ENCODE measurements around the gene CENPU. TPM values are rescaled to one million over a fixed set of nuclear protein-coding genes. Genes with fewer than 3 reads are reported as not detected.

CENPU gene
- total RNA-seq, 2 experiments from 2014 or later = 49.7 to 53.4 TPM

GRCh38 chr4:184674011-184674410, 59.9 kb downstream of the CENPU start:
- TF ChIP-seq, protein P1, sequence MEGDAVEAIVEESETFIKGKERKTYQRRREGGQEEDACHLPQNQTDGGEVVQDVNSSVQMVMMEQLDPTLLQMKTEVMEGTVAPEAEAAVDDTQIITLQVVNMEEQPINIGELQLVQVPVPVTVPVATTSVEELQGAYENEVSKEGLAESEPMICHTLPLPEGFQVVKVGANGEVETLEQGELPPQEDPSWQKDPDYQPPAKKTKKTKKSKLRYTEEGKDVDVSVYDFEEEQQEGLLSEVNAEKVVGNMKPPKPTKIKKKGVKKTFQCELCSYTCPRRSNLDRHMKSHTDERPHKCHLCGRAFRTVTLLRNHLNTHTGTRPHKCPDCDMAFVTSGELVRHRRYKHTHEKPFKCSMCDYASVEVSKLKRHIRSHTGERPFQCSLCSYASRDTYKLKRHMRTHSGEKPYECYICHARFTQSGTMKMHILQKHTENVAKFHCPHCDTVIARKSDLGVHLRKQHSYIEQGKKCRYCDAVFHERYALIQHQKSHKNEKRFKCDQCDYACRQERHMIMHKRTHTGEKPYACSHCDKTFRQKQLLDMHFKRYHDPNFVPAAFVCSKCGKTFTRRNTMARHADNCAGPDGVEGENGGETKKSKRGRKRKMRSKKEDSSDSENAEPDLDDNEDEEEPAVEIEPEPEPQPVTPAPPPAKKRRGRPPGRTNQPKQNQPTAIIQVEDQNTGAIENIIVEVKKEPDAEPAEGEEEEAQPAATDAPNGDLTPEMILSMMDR (IDR thresholded peaks at IDR 0.05) = no peak
- H3K36me3 Mint-ChIP-seq (ENCODE audit: low read depth) = peaks cover 26% of the 10 kb centered on the region
- H3K27ac Mint-ChIP-seq = no peak overlapping the region
- no peak for DNase-seq
- intact Hi-C loops (cut with micrococcal nuclease) = no loop called here
- ATAC-seq = no peak
- ChIA-PET CTCF (interaction anchor here (0.8 kb wide), 1 partner anchor 27 kb away, joined by 3 read pairs; no protein-coding TSS in a partner anchor), POLR2A (interaction anchor here (1.4 kb wide), 1 partner anchor 163 kb away, joined by 4 read pairs; no protein-coding TSS in a partner anchor)
- peaks cover 9% of the 10 kb centered on the region for H3K4me1 Mint-ChIP-seq (ENCODE audit: low read depth)
- no peaks in the 10 kb centered on the region for H3K9me3 Mint-ChIP-seq
- no peak overlapping the region for H3K4me3 Mint-ChIP-seq
- no peaks in the 10 kb centered on the region for H3K27me3 Mint-ChIP-seq

DNA sequence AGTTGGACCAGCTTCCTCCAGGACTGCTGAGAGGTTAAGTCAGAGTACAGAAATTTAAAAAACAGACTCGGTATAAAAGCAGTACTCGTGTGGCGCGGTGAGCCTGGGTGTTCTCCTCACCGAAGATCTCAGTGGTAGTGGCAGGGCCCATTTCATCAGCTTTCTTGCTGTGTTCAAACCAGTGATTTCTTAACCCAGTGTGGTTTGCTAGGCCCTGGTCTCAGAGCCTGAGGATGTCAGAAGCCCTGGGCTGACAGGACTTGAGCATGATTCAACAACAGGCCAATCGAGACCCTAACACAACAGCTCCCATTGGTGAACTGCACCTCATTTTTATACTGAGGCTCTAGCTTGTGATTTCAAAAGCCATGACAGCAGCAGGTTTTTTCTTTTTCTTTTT, 61.2 kb downstream of the CENPU start:
- Mint-ChIP-seq H3K27me3 (no peaks in the 10 kb centered on the region), H3K4me3 (no peak overlapping the region), H3K4me1 (ENCODE audit: low read depth) (peaks cover 22% of the 10 kb centered on the region), H3K36me3 (ENCODE audit: low read depth) (peaks cover 37% of the 10 kb centered on the region), H3K27ac (no peak overlapping the region), H3K9me3 (no peaks in the 10 kb centered on the region)
- DNase-seq = no peak
- POLR2A ChIA-PET = no interaction called here
- no peak for ATAC-seq
- TF ChIP-seq, protein P1 (IDR thresholded peaks at IDR 0.05) = no peak
- intact Hi-C loops (cut with micrococcal nuclease) = no loop called here
- CTCF ChIA-PET = interaction anchor here (1.6 kb wide), 1 partner anchor 409 kb away, joined by 4 read pairs; no protein-coding TSS in a partner anchor

GRCh38 chr4:184671101-184671500, 62.8 kb downstream of the CENPU start:
- no peaks in the 10 kb centered on the region for H3K9me3 Mint-ChIP-seq
- H3K4me3 Mint-ChIP-seq = no peak overlapping the region
- no peak overlapping the region for H3K27ac Mint-ChIP-seq
- peaks cover 47% of the 10 kb centered on the region for H3K36me3 Mint-ChIP-seq (ENCODE audit: low read depth)
- H3K27me3 Mint-ChIP-seq = no peaks in the 10 kb centered on the region
- ChIA-PET POLR2A (no interaction called here), CTCF (interaction anchor here (1.6 kb wide), 1 partner anchor 407 kb away, joined by 4 read pairs; no protein-coding TSS in a partner anchor)
- ATAC-seq (no peak), DNase-seq (no peak)
- intact Hi-C loops (cut with micrococcal nuclease) = no loop called here
- TF ChIP-seq, protein P1 (IDR thresholded peaks at IDR 0.05) = no peak
- H3K4me1 Mint-ChIP-seq (ENCODE audit: low read depth) = peaks cover 23% of the 10 kb centered on the region

GRCh38 chr4:184669251-184669650, 64.6 kb downstream of the CENPU start:
- Mint-ChIP-seq H3K4me3 (no peak overlapping the region), H3K27ac (peak overlapping the region; percentile 46), H3K9me3 (no peaks in the 10 kb centered on the region), H3K4me1 (ENCODE audit: low read depth) (peaks cover 23% of the 10 kb centered on the region), H3K36me3 (ENCODE audit: low read depth) (peaks cover 49% of the 10 kb centered on the region), H3K27me3 (no peaks in the 10 kb centered on the region)
- intact Hi-C loops (cut with micrococcal nuclease) = no loop called here
- ChIA-PET CTCF (interaction anchor here (1.8 to 1.9 kb wide), 2 partner anchors 9 to 405 kb away, joined by 6 read pairs; no protein-coding TSS in a partner anchor), POLR2A (interaction anchor here (1.2 to 2.0 kb wide), 3 partner anchors 10 to 61 kb away, joined by 3 to 4 read pairs (median 4); no protein-coding TSS in a partner anchor)
- no peak for ATAC-seq
- TF ChIP-seq, protein P1 (IDR thresholded peaks at IDR 0.05) = no peak
- no peak for DNase-seq

GRCh38 chr4:184668511-184669114, 65.3 kb downstream of the CENPU start:
- H3K9me3 Mint-ChIP-seq = no peaks in the 10 kb centered on the region
- peaks cover 23% of the 10 kb centered on the region for H3K4me1 Mint-ChIP-seq (ENCODE audit: low read depth)
- ChIA-PET POLR2A (interaction anchor here (0.6 to 2.0 kb wide), 7 partner anchors 10 to 65 kb away, joined by 3 to 8 read pairs (median 3); partner anchors contain the start of gene CENPU), CTCF (interaction anchor here (1.8 to 1.9 kb wide), 2 partner anchors 10 to 404 kb away, joined by 6 read pairs; no protein-coding TSS in a partner anchor)
- DNase-seq = peak; percentile 18
- no peaks in the 10 kb centered on the region for H3K27me3 Mint-ChIP-seq
- H3K27ac Mint-ChIP-seq = peak overlapping the region; percentile 79
- peaks cover 45% of the 10 kb centered on the region for H3K36me3 Mint-ChIP-seq (ENCODE audit: low read depth)
- intact Hi-C loops (cut with micrococcal nuclease) = no loop called here
- TF ChIP-seq, protein P1 (IDR thresholded peaks at IDR 0.05) = no peak
- H3K4me3 Mint-ChIP-seq = no peak overlapping the region
- ATAC-seq = peak; percentile 84

All from activated CD8-positive, alpha-beta T cell treated with anti-CD3 and anti-CD28 coated beads for 36 hours (primary cell).